Mucosa of rectum (tissue), 2 donors: ENCODE measurements around the gene MICAL2.

Experiments
- H3K27ac ChIP-seq, 2 donors: one replicate each; pipeline ENCODE4 v1.7.0; 2013; ENCODE audit warnings: inconsistent platforms in 2 of 2, low read depth in 2 of 2, low read length in 2 of 2
- H3K27me3 ChIP-seq, 2 donors: one replicate each; pipeline ENCODE4 v1.7.0; 2013; ENCODE audit warnings: low read length in 2 of 2; ENCODE audit not compliant: control insufficient read depth in 2 of 2, insufficient read depth in 2 of 2
- H3K36me3 ChIP-seq, 2 donors: one replicate each; pipeline ENCODE4 v1.7.0; 2013; ENCODE audit warnings: low read length in 2 of 2; ENCODE audit not compliant: control insufficient read depth in 2 of 2, insufficient read depth in 2 of 2
- H3K4me1 ChIP-seq, 2 donors: one replicate each; pipeline ENCODE4 v1.7.0; 2013; ENCODE audit warnings: low read length in 2 of 2, mild to moderate bottlenecking in 1 of 2; ENCODE audit not compliant: control insufficient read depth in 2 of 2, insufficient read depth in 2 of 2
- H3K4me3 ChIP-seq, 2 donors: one replicate each; pipeline ENCODE4 v1.7.0; 2013; ENCODE audit warnings: low read length in 2 of 2
- H3K9ac ChIP-seq, 2 donors: one replicate each; pipeline ENCODE4 v1.7.0; 2013; ENCODE audit warnings: low read length in 2 of 2, low read depth in 1 of 2, mild to moderate bottlenecking in 1 of 2
- H3K9me3 ChIP-seq, 2 donors: one replicate each; pipeline ENCODE4 v1.7.0; 2013; ENCODE audit warnings: low read length in 2 of 2; ENCODE audit not compliant: control insufficient read depth in 2 of 2
- donor health status: healthy.
- donor health status: Normal muscosa, but diverticular disease.

The MICAL2 gene

DNA sequence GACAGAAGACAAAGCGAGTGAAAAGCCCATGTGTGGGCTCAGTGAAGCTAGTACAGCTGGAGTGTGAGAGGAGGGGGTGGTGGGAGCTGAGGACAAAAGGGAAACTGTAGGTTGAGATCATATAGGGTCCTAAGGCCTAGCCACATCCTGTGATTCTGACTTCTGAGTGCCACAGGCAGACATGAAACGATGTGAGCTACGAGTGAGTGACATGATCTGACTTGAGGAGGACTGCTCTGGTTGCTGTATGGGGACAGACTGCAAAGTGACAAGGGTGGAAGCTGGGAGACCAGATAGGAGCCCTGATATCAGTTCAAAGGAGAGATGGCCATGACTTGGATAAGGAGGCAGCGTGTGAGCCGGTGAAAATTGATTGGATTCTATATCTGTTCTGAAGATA lies 85.4 kb downstream of the MICAL2 start:
- H3K27ac ChIP-seq = peak overlapping the region in 1 of 2 donors; percentile 49
- no peaks in the 10 kb centered on the region for H3K9me3 ChIP-seq
- H3K27me3 ChIP-seq = no peaks in the 10 kb centered on the region
- H3K4me1 ChIP-seq = peaks cover 8 to 18% of the 10 kb centered on the region in 2 donors
- H3K36me3 ChIP-seq = peaks cover 17 to 21% of the 10 kb centered on the region in 2 donors
- H3K4me3 ChIP-seq = peak overlapping the region in 1 of 2 donors; percentile 23
- H3K9ac ChIP-seq = no peak overlapping the region

DNA sequence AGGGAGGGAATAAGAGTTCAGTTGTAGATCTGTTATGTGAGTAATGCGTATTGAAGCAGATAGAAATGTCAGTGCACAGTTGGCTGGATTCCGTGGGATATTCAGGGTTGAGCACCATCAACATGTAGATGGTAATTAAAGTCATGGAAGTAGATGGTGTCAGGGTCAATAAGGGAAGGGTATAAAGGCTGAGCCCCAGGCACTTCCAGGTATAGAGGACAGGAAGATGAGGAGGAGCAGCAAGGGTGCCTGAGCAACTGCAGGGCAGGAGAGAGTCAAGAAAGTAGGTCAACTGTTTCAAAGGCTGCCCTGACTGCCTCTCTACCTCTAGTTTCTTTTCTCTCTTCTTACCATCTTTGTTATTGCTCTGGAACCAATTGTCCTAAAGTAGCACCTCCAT lies 85.9 kb downstream of the MICAL2 start:
- H3K9ac ChIP-seq = no peak overlapping the region
- peak overlapping the region in 1 of 2 donors; percentile 22 for H3K4me3 ChIP-seq
- H3K27ac ChIP-seq = peak overlapping the region in 1 of 2 donors; percentile 49
- no peaks in the 10 kb centered on the region for H3K27me3 ChIP-seq
- peaks cover 8 to 23% of the 10 kb centered on the region in 2 donors for H3K4me1 ChIP-seq
- H3K36me3 ChIP-seq = peaks cover 17 to 21% of the 10 kb centered on the region in 2 donors
- H3K9me3 ChIP-seq = no peaks in the 10 kb centered on the region

DNA sequence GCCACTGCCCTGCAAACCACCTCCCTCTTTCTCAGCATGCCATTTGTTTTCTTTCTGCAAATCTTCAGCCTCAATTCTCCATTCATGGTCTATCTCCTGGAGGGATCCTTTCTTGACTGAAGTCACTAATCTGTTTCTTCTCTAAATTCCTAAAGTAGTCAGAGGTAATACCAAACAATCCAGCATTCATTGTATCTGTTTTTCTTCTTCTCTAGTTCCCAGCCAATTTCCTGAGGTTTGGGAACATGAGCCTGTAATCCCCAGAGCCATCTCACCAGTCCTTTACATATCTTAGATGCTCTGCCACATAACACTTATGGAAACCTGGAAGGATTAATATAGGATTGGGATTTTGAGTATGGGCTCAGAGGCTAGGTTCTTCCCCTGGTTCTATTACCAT lies 86.5 kb downstream of the MICAL2 start:
- H3K27me3 ChIP-seq = no peaks in the 10 kb centered on the region
- peak overlapping the region in 1 of 2 donors; percentile 49 for H3K27ac ChIP-seq
- H3K9me3 ChIP-seq = no peaks in the 10 kb centered on the region
- peak overlapping the region in 1 of 2 donors; percentile 22 for H3K4me3 ChIP-seq
- no peak overlapping the region for H3K9ac ChIP-seq
- peaks cover 8 to 24% of the 10 kb centered on the region in 2 donors for H3K4me1 ChIP-seq
- H3K36me3 ChIP-seq = peaks cover 17 to 21% of the 10 kb centered on the region in 2 donors

GRCh38 chr11:12198251-12199222 lies 88.1 kb downstream of the MICAL2 start:
- Histone ChIP-seq H3K27ac (no peak overlapping the region), H3K27me3 (no peaks in the 10 kb centered on the region), H3K4me3 (no peak overlapping the region), H3K36me3 (peaks cover 17% of the 10 kb centered on the region in 2 donors), H3K4me1 (peaks cover 8 to 15% of the 10 kb centered on the region in 2 donors), H3K9me3 (no peaks in the 10 kb centered on the region), H3K9ac (no peak overlapping the region)

DNA sequence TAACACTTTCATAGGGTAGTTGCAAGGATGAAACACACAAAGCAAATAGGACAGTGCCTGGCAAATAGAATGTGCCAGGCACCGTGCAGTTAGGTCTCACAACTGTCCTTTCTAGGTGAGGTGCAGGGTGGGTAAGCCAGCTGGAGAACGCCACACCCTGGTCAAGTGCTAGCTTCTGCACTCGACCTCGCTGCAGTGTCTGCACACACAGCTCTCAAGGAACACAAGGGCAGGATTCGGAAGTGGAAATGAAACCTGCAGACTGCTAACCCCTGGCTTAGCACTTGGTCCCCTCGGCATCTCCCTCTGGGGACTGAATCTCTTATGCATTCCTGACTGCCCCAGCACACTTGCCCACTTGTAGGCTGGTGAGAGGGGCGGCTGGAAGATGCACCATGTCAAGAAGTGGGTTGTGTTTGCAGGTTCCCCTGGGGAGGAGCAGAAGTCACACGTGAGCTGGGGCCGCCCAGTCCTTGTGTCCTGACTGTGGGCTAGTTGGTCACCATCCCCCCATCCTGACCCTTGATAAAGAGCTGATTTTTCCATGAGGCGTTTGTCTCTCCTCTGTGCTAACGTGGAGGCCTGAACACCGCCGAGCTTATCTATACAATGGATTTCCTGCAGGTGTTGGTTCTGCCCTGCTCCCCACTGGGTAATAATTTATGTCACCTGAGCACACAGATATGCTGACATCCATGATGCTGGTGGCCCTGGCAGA lies 89.0 kb downstream of the MICAL2 start:
- H3K9ac ChIP-seq = no peak overlapping the region
- peaks cover 24% of the 10 kb centered on the region in 2 donors for H3K36me3 ChIP-seq
- H3K9me3 ChIP-seq = no peaks in the 10 kb centered on the region
- H3K27ac ChIP-seq = no peak overlapping the region
- H3K27me3 ChIP-seq = no peaks in the 10 kb centered on the region
- peaks cover 8 to 15% of the 10 kb centered on the region in 2 donors for H3K4me1 ChIP-seq
- H3K4me3 ChIP-seq = no peak overlapping the region

DNA sequence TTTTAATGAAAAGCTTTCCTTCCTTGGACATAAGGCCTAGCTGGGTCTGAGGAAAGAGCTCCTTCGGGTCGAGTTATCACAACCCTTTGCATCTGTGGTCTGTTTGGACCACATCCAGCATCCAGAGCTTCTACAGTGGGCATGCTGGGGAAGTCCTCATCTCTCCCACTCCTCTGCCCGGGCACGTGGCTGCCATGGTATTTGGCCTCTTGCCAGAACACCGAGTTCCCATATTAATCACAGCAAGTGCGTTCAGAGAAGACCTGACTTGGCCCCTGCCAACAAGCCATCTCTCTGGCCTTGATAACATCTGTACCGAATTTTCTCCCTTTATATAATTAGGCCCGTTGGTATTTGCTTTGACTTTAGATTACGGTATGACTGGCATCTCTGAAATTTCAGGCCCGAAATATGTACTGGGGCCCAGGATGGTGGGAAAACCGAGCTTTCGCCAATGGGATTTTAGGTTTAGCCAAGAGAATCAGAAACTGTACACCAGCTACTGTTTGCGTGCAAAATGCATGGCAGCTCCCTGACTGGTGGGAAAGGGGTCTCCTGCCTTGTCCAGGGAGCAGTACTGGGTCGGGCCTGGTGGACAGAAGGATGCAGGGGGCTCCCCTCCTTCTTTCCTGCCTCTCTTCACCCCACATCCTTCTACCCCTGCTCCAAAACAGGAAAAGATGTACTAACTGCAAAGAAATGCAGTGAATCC lies 90.0 kb downstream of the MICAL2 start:
- Histone ChIP-seq H3K4me1 (peaks cover 8 to 15% of the 10 kb centered on the region in 2 donors), H3K9ac (no peak overlapping the region), H3K4me3 (no peak overlapping the region), H3K36me3 (peaks cover 32 to 33% of the 10 kb centered on the region in 2 donors), H3K9me3 (no peaks in the 10 kb centered on the region), H3K27me3 (no peaks in the 10 kb centered on the region), H3K27ac (peak overlapping the region; percentile 1 to 9)

DNA sequence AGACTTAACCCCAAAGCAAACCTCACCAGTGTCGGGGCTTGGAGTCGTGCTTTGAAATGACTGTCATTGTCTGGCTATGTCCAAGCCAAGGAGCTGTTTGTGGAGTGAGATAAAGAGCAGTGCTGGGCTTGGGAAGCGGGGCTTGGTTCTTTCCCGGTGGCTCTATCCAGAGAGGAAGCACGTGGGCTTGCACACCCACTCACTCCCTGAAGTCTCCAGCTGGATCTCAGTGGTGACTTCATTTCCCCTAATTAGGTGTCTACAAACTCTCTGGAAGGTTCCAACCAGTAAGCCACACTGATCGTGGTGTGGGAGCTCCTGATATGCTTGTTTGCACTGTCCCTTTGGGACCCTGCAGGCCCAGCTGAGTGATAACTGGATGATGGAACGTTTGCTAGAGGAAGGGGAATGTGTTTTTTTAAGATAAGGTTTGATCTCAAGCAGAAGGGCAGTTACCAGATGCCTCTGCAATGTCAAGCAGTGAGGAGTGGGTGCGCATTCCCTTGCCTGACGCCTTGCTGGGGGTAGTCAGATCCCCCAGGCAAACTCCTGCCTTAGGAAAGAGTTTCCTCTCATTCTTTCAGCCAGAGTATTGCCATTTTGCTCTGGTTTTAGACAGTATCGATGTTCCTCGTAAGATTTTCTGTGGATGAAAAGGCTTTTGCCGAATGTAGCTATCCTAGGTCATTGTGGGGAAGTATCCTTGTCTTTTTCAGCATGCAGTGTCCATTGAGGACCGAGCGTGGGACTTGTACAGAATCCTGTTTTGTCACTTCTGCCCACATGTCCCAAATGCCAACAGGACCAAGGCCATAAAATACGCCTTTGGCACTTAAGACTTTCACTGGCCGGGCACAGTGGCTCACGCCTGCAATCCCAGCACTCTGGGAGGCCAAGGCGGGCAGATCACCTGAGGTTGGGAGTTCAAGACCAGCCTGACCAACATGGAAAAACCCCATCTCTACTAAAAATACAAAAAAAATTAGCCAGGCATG lies 90.9 kb downstream of the MICAL2 start:
- Histone ChIP-seq H3K4me3 (no peak overlapping the region), H3K27ac (peak overlapping the region; percentile 1 to 9), H3K9ac (no peak overlapping the region), H3K9me3 (no peaks in the 10 kb centered on the region), H3K4me1 (peaks cover 8 to 15% of the 10 kb centered on the region in 2 donors), H3K36me3 (peaks cover 35 to 38% of the 10 kb centered on the region in 2 donors), H3K27me3 (no peaks in the 10 kb centered on the region)

GRCh38 chr11:12202661-12203310 lies 92.4 kb downstream of the MICAL2 start:
- Histone ChIP-seq H3K27me3 (no peaks in the 10 kb centered on the region), H3K9me3 (no peaks in the 10 kb centered on the region), H3K4me3 (no peak overlapping the region), H3K9ac (no peak overlapping the region), H3K4me1 (peaks cover 8 to 20% of the 10 kb centered on the region in 2 donors), H3K36me3 (peaks cover 33 to 38% of the 10 kb centered on the region in 2 donors), H3K27ac (no peak overlapping the region)
